Measurements from ENCODE around the gene ASB15.

ASB15 gene

GRCh38 chr7:123647106-123647730 is 45.6 kb downstream of the ASB15 start:
- H3K36me3 ChIP-seq (replicated peaks; ENCODE audit: insufficient read depth, low read length) = no peaks in the 10 kb centered on the region
- no peak for DNase-seq
- H2AFZ ChIP-seq (ENCODE audit: low read length) = no peak overlapping the region
- H3K27ac ChIP-seq (ENCODE audit: low read length) = no peak overlapping the region
- H3K79me2 ChIP-seq (ENCODE audit: low read length) = no peaks in the 10 kb centered on the region
- no peaks in the 10 kb centered on the region for H3K27me3 ChIP-seq (replicated peaks; ENCODE audit: insufficient read depth, low read length)
- H3K9ac ChIP-seq (ENCODE audit: low read length) = no peak overlapping the region
- no peak overlapping the region for H3K4me2 ChIP-seq (ENCODE audit: low read depth, low read length)
- H3K9me3 ChIP-seq (replicated peaks; ENCODE audit: insufficient read depth, low read length) = no peaks in the 10 kb centered on the region
- no peak overlapping the region for H3K4me3 ChIP-seq (ENCODE audit: low read length)
- no peaks in the 10 kb centered on the region for H4K20me1 ChIP-seq (ENCODE audit: insufficient read depth, low read length)
- H3F3A ChIP-seq (ENCODE audit: insufficient read depth, low read length) = no peaks in the 10 kb centered on the region
- no peaks in the 10 kb centered on the region for H3K9me2 ChIP-seq (replicated peaks; ENCODE audit: insufficient read depth, low read length)
- H3K4me1 ChIP-seq (ENCODE audit: low read length) = no peaks in the 10 kb centered on the region
- TF ChIP-seq EZH2phosphoT487 (IDR thresholded peaks at IDR 0.05; ENCODE audit: low read length) = no peak
- TF ChIP-seq EZH2 (optimal IDR thresholded peaks at IDR 0.05; ENCODE audit: low read depth, low read length) = no peak
- TF ChIP-seq CTCF (IDR thresholded peaks at IDR 0.05; ENCODE audit: low read length) = no peak

GRCh38 chr7:123649964-123650363 is 48.3 kb downstream of the ASB15 start:
- H3K27me3 ChIP-seq (replicated peaks; ENCODE audit: insufficient read depth, low read length) = no peaks in the 10 kb centered on the region
- no peak overlapping the region for H2AFZ ChIP-seq (ENCODE audit: low read length)
- no peaks in the 10 kb centered on the region for H3F3A ChIP-seq (ENCODE audit: insufficient read depth, low read length)
- no peak overlapping the region for H3K4me2 ChIP-seq (ENCODE audit: low read depth, low read length)
- TF ChIP-seq EZH2phosphoT487 (IDR thresholded peaks at IDR 0.05; ENCODE audit: low read length) (no peak), EZH2 (optimal IDR thresholded peaks at IDR 0.05; ENCODE audit: low read depth, low read length) (no peak), CTCF (IDR thresholded peaks at IDR 0.05; ENCODE audit: low read length) (no peak)
- no peak overlapping the region for H3K9ac ChIP-seq (ENCODE audit: low read length)
- no peaks in the 10 kb centered on the region for H3K4me1 ChIP-seq (ENCODE audit: low read length)
- H3K9me2 ChIP-seq (replicated peaks; ENCODE audit: insufficient read depth, low read length) = no peaks in the 10 kb centered on the region
- no peaks in the 10 kb centered on the region for H3K36me3 ChIP-seq (replicated peaks; ENCODE audit: insufficient read depth, low read length)
- no peaks in the 10 kb centered on the region for H4K20me1 ChIP-seq (ENCODE audit: insufficient read depth, low read length)
- no peaks in the 10 kb centered on the region for H3K79me2 ChIP-seq (ENCODE audit: low read length)
- no peak overlapping the region for H3K4me3 ChIP-seq (ENCODE audit: low read length)
- DNase-seq = no peak
- H3K9me3 ChIP-seq (replicated peaks; ENCODE audit: insufficient read depth, low read length) = no peaks in the 10 kb centered on the region
- H3K27ac ChIP-seq (ENCODE audit: low read length) = no peak overlapping the region

GRCh38 chr7:123650595-123650994 is 49.0 kb downstream of the ASB15 start:
- no peak overlapping the region for H3K4me2 ChIP-seq (ENCODE audit: low read depth, low read length)
- no peaks in the 10 kb centered on the region for H3K27me3 ChIP-seq (replicated peaks; ENCODE audit: insufficient read depth, low read length)
- H3K27ac ChIP-seq (ENCODE audit: low read length) = no peak overlapping the region
- no peaks in the 10 kb centered on the region for H3K79me2 ChIP-seq (ENCODE audit: low read length)
- H3K4me1 ChIP-seq (ENCODE audit: low read length) = no peaks in the 10 kb centered on the region
- no peak overlapping the region for H2AFZ ChIP-seq (ENCODE audit: low read length)
- no peaks in the 10 kb centered on the region for H3K9me3 ChIP-seq (replicated peaks; ENCODE audit: insufficient read depth, low read length)
- H3F3A ChIP-seq (ENCODE audit: insufficient read depth, low read length) = no peaks in the 10 kb centered on the region
- no peak overlapping the region for H3K9ac ChIP-seq (ENCODE audit: low read length)
- TF ChIP-seq EZH2 (optimal IDR thresholded peaks at IDR 0.05; ENCODE audit: low read depth, low read length) (no peak), EZH2phosphoT487 (IDR thresholded peaks at IDR 0.05; ENCODE audit: low read length) (no peak), CTCF (IDR thresholded peaks at IDR 0.05; ENCODE audit: low read length) (no peak)
- H4K20me1 ChIP-seq (ENCODE audit: insufficient read depth, low read length) = no peaks in the 10 kb centered on the region
- H3K9me2 ChIP-seq (replicated peaks; ENCODE audit: insufficient read depth, low read length) = no peaks in the 10 kb centered on the region
- H3K36me3 ChIP-seq (replicated peaks; ENCODE audit: insufficient read depth, low read length) = no peaks in the 10 kb centered on the region
- no peak overlapping the region for H3K4me3 ChIP-seq (ENCODE audit: low read length)
- DNase-seq = no peak
